HG03565 (cell line): Measurements from ENCODE around the gene ARL15.
"Not testable (repeated sequence)": the region's sequence is repeated elsewhere in the genome, so short reads cannot be mapped to it uniquely, and the experiment has no call there.

Experiments
- ATAC-seq: cut with Tn5 transposase; IDR thresholded peaks from one replicate; pipeline ENCODE4 v1.9.1; 2021; ENCODE audit warnings: mild to moderate bottlenecking, moderate library complexity; ENCODE audit not compliant: unreplicated experiment

Gene ARL15

GRCh38 chr5:53871775-53872174 lies 438.6 kb downstream of the ARL15 start:
- no peak for ATAC-seq

GRCh38 chr5:53871050-53871449 lies 439.3 kb downstream of the ARL15 start:
- ATAC-seq = no peak

- no peak for ATAC-seq
Measured at GRCh38 chr5:53858700-53859456, 451.5 kb downstream of the ARL15 start.

GRCh38 chr5:53856506-53856905 lies 453.9 kb downstream of the ARL15 start:
- ATAC-seq = no peak

- ATAC-seq = not testable (repeated sequence)
Measured at GRCh38 chr5:53836851-53837430, 473.4 kb downstream of the ARL15 start.

- ATAC-seq = no peak
Measured at GRCh38 chr5:53834500-53834899, 475.9 kb downstream of the ARL15 start.
